ENCODE results near the gene GORASP2.

DNA sequence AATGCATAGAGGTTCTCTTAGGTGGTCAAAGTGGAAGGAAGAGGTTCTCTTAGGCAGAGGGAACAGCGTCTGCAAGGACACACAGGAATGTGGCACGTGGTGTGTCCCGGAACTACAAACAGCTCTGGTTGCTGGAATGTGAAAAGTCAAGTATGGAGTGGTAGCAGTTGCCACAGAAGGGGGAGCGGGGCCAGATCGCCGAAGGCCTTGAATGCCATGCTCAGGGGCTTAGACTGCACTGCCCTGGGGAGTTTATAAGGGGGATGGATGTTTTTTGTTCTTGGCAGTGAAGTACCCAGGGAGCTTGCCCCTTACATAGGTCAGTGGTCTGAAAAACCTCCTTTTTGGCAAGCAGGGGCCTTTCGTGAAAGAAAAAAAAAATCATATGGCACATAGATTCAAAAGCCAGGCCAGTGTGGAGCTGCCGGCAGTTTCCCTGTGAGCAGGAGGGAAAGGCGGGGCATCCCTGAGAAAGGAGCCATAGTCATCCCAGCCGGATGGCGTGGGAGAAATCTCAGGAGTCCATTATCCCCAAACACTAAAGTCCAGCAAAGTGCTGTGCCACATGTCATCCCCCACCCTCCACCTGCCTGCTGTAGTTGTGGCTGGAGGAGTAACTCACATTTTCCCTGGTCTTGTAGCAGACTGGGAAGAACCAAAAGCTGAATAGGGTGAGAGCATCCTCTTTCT is 45.4 kb downstream of the GORASP2 start:
- TF ChIP-seq EZH2 (IDR thresholded peaks at IDR 0.05) (no peak), POLR2AphosphoS5 (IDR thresholded peaks at IDR 0.05; ENCODE audit: borderline replicate concordance, low read depth, low read length) (no peak), FOXP2 (optimal IDR thresholded peaks at IDR 0.05; ENCODE audit: control extremely low read depth, extremely low read length, insufficient read depth) (no peak)
